ENCODE data around the gene KRT80.

The KRT80 gene

DNA sequence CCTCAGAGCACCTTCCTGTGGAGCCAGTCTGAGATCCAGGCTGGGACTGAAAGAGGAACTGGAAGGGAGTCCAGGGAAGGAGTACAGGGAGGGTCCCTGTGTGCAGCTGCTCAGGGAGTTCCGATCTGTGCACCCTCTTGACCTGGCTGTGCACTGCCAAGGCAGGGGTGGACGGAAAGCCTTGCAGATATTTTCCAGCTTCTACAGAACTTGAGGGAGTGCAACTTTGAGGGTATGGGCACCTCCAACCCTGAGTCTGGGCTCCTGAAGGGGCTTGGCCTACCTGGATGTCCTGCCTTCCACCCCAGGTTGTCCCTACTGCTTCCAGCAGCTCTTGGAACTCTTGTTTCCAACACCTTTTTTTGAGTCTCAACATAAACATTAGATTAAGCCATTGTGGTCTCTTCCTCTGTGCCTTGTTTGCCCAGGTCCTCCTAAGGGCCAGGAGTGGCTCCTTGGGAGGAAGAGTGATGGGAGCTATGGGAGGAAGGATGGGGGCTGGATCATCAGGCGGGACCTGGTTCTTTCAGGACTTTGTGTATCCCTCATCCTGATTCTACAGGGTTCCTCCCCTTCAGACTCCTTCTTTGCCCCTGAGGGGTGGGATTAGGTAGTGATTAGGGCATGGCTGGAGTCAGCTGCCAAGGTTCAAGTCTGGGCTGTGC, 44.7 kb upstream of the KRT80 start:
- Histone ChIP-seq H3K9me3 (no peaks in the 10 kb centered on the region), H3K4me1 (no peaks in the 10 kb centered on the region; the same call in none of the 2 replicates), H3K36me3 (no peaks in the 10 kb centered on the region), H3K27me3 (no peaks in the 10 kb centered on the region), H3K4me3 (ENCODE audit: low read depth, low read length) (no peak overlapping the region)
- TF ChIP-seq, protein P1, sequence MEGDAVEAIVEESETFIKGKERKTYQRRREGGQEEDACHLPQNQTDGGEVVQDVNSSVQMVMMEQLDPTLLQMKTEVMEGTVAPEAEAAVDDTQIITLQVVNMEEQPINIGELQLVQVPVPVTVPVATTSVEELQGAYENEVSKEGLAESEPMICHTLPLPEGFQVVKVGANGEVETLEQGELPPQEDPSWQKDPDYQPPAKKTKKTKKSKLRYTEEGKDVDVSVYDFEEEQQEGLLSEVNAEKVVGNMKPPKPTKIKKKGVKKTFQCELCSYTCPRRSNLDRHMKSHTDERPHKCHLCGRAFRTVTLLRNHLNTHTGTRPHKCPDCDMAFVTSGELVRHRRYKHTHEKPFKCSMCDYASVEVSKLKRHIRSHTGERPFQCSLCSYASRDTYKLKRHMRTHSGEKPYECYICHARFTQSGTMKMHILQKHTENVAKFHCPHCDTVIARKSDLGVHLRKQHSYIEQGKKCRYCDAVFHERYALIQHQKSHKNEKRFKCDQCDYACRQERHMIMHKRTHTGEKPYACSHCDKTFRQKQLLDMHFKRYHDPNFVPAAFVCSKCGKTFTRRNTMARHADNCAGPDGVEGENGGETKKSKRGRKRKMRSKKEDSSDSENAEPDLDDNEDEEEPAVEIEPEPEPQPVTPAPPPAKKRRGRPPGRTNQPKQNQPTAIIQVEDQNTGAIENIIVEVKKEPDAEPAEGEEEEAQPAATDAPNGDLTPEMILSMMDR (IDR thresholded peaks at IDR 0.05; ENCODE audit: low read depth, low read length) = no peak
- DNase-seq = no peak

DNA sequence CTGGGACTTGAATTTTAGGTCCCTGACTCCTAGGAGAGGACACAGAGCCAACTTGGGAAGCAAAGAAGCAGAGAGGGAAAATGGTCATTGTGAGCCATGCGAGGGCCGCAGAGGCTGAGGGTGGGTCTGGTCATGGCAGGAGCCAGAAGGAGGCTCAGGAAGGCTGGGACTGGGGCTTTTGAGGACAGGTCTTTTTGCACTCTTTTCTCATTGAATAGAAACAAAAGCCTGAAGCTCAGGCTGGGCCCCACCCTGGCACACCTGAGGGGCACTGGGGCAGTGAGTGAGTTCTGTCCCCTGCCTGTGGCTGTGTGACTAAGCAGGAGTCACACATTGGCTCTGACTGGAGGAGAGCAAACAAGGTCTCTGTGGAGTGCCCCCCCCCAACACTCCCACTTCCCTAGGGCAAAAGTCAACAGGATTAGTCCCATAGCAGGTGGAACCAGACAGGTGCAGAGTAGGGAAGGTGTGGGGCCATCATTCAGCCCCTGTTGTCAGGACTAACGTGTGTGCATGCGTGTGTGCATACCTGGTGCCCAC, 44.1 kb upstream of the KRT80 start:
- H3K4me3 ChIP-seq (ENCODE audit: low read depth, low read length) = no peak overlapping the region
- TF ChIP-seq, protein P1 (IDR thresholded peaks at IDR 0.05; ENCODE audit: low read depth, low read length) = no peak
- H3K9me3 ChIP-seq = no peaks in the 10 kb centered on the region
- H3K27me3 ChIP-seq = no peaks in the 10 kb centered on the region
- no peaks in the 10 kb centered on the region for H3K36me3 ChIP-seq
- DNase-seq = no peak
- no peaks in the 10 kb centered on the region; the same call in 1 of the 2 replicates for H3K4me1 ChIP-seq

DNA sequence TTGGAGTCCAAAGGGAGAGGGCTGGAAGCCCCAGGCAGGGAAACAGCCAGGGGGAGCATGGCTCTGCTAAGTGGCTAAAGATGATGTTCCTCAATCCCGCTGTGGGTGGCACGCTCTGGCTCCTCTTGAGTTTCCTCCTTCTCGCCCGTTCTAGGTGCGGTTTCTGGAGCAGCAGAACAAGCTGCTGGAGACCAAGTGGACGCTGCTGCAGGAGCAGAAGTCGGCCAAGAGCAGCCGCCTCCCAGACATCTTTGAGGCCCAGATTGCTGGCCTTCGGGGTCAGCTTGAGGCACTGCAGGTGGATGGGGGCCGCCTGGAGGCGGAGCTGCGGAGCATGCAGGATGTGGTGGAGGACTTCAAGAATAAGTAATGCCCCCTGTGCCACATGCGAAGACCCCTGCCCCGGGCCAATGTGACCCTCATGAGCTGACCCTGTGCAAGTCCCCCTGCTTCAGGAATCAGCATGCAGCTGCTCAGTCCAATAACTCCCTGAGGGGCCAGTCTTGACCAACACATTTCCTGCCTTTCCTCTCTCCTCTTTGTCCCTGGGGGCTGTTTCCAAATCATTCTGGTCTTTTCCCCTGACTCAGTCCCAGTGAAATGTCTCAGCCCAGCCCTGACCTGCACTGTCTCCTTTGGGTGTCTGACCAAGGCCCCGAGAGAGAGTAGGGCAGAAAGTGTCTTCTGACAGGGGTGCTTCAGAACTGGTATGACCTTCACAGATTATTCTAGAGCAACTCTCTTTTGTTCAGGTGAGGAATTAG, 43.4 kb upstream of the KRT80 start:
- no peaks in the 10 kb centered on the region; the same call in 1 of the 2 replicates for H3K4me1 ChIP-seq

DNA sequence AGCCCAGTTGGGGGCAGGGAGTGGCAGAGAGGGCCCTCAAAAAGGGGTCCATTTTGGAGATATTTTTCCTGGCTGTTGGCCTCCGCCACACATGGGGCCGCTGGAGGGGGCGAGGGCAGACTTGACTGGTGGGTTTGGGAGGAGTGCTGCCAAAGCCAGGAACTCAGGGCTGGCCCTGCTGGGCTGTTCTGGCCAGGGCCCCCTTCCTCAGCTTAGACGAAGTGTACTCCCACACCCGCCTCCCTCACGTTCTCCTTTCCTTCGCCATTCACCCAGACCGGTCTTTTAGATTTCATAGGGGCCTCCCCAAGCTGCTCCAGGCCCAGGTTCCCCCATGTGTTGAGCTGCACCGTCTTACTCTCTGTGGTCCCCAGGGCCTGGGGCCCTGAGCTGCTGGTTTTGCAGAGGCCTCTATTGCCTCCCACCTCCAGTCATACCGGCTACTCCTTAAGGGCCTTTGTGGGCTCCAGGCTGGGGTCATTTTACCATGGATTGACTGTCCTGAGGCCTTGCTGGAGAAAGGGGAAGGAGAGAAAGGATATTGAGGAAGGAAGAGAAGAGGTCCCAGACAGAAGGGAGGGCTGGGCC, 42.5 kb upstream of the KRT80 start:
- Histone ChIP-seq H3K27me3 (no peaks in the 10 kb centered on the region), H3K4me3 (ENCODE audit: low read depth, low read length) (no peak overlapping the region), H3K4me1 (no peaks in the 10 kb centered on the region; the same call in 1 of the 2 replicates), H3K9me3 (no peaks in the 10 kb centered on the region), H3K36me3 (no peaks in the 10 kb centered on the region)
- TF ChIP-seq, protein P1 (IDR thresholded peaks at IDR 0.05; ENCODE audit: low read depth, low read length) = no peak
- no peak for DNase-seq

More for the DNA sequence above, 43.4 kb upstream of the KRT80 start:
- DNase-seq = no peak
- H3K27me3 ChIP-seq = no peaks in the 10 kb centered on the region
- TF ChIP-seq, protein P1 (IDR thresholded peaks at IDR 0.05; ENCODE audit: low read depth, low read length) = no peak
- H3K4me3 ChIP-seq (ENCODE audit: low read depth, low read length) = no peak overlapping the region
- H3K36me3 ChIP-seq = no peaks in the 10 kb centered on the region
- H3K9me3 ChIP-seq = no peaks in the 10 kb centered on the region

DNA sequence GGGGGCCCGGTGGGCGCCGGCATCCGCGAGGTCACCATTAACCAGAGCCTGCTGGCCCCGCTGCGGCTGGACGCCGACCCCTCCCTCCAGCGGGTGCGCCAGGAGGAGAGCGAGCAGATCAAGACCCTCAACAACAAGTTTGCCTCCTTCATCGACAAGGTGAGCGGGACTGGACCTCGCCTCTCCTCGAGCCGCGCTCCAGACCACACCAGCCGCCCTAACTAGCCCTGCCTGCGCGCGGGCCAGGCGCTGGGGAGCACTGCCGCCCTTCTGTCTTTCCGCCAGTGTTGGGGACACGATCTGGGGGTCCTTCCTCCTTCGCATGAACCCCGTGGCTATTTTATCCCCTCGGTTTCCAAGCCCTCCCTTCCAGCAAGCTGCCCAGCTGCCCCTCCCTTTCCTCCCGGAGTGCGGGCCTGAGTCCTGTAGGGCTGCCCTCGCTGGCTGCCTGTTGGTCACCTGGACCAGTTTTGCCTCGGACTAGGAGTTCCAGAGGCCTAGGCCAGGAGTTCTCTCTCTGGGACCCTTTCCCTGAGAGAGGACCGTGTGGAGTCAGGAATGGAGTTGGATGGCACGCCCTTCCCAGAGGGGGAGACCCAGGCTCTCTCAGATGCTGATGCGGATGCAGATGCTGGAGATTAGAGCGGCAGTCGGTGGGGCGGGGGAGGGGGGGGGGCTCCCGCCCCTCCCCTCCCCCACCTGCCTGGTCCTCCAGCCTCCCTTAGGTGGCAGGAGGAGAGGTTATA, 41.8 kb upstream of the KRT80 start:
- no peak overlapping the region for H3K4me3 ChIP-seq (ENCODE audit: low read depth, low read length)
- no peaks in the 10 kb centered on the region for H3K36me3 ChIP-seq
- no peaks in the 10 kb centered on the region for H3K27me3 ChIP-seq
- no peak for DNase-seq
- TF ChIP-seq, protein P1 (IDR thresholded peaks at IDR 0.05; ENCODE audit: low read depth, low read length) = no peak
- H3K9me3 ChIP-seq = no peaks in the 10 kb centered on the region
- no peaks in the 10 kb centered on the region; the same call in 1 of the 2 replicates for H3K4me1 ChIP-seq

Measured in BE2C (cell line).